Measurements from ENCODE around the gene AP2A2.

The AP2A2 gene

GRCh38 chr11:1030086-1030485 lies 104.4 kb downstream of the AP2A2 start:
- no peak for TF ChIP-seq CTCF (IDR thresholded peaks at IDR 0.05)
- Histone ChIP-seq H3K4me1 (ENCODE audit: control insufficient read depth in 1 of 2, insufficient read depth in 1 of 2, low read depth in 1 of 2, low read length in 1 of 2) (no peaks in the 10 kb centered on the region), H3K27ac (no peak overlapping the region), H3K4me3 (ENCODE audit: low read depth in 1 of 2, low read length in 1 of 2) (no peak overlapping the region), H3K9me3 (no peaks in the 10 kb centered on the region), H3K27me3 (no peaks in the 10 kb centered on the region), H3K36me3 (no peaks in the 10 kb centered on the region)

GRCh38 chr11:1030556-1030955 lies 104.9 kb downstream of the AP2A2 start:
- TF ChIP-seq CTCF (IDR thresholded peaks at IDR 0.05) = no peak
- no peaks in the 10 kb centered on the region for H3K4me1 ChIP-seq (ENCODE audit: control insufficient read depth in 1 of 2, insufficient read depth in 1 of 2, low read depth in 1 of 2, low read length in 1 of 2)
- no peaks in the 10 kb centered on the region for H3K9me3 ChIP-seq
- H3K27ac ChIP-seq = no peak overlapping the region
- H3K36me3 ChIP-seq = no peaks in the 10 kb centered on the region
- no peaks in the 10 kb centered on the region for H3K27me3 ChIP-seq
- H3K4me3 ChIP-seq (ENCODE audit: low read depth in 1 of 2, low read length in 1 of 2) = no peak overlapping the region

- Histone ChIP-seq H3K27ac (no peak overlapping the region), H3K27me3 (no peaks in the 10 kb centered on the region), H3K9me3 (no peaks in the 10 kb centered on the region), H3K4me3 (ENCODE audit: low read depth in 1 of 2, low read length in 1 of 2) (no peak overlapping the region), H3K36me3 (no peaks in the 10 kb centered on the region), H3K4me1 (ENCODE audit: control insufficient read depth in 1 of 2, insufficient read depth in 1 of 2, low read depth in 1 of 2, low read length in 1 of 2) (no peaks in the 10 kb centered on the region)
- no peak for TF ChIP-seq CTCF (IDR thresholded peaks at IDR 0.05)
Measured at GRCh38 chr11:1031121-1031899, 105.6 kb downstream of the AP2A2 start.

- no peaks in the 10 kb centered on the region for H3K36me3 ChIP-seq
Measured at GRCh38 chr11:1032310-1032891, 106.7 kb downstream of the AP2A2 start.

GRCh38 chr11:1033016-1033798 lies 107.5 kb downstream of the AP2A2 start:
- H3K36me3 ChIP-seq = no peaks in the 10 kb centered on the region
- H3K4me3 ChIP-seq (ENCODE audit: low read depth in 1 of 2, low read length in 1 of 2) = no peak overlapping the region
- H3K27ac ChIP-seq = no peak overlapping the region
- no peak for TF ChIP-seq CTCF (IDR thresholded peaks at IDR 0.05)
- H3K4me1 ChIP-seq (ENCODE audit: control insufficient read depth in 1 of 2, insufficient read depth in 1 of 2, low read depth in 1 of 2, low read length in 1 of 2) = no peaks in the 10 kb centered on the region
- H3K9me3 ChIP-seq = no peaks in the 10 kb centered on the region
- no peaks in the 10 kb centered on the region for H3K27me3 ChIP-seq

More at GRCh38 chr11:1032310-1032891, 106.7 kb downstream of the AP2A2 start:
- Histone ChIP-seq H3K9me3 (no peaks in the 10 kb centered on the region), H3K27ac (no peak overlapping the region), H3K27me3 (no peaks in the 10 kb centered on the region), H3K4me3 (ENCODE audit: low read depth in 1 of 2, low read length in 1 of 2) (no peak overlapping the region), H3K4me1 (ENCODE audit: control insufficient read depth in 1 of 2, insufficient read depth in 1 of 2, low read depth in 1 of 2, low read length in 1 of 2) (no peaks in the 10 kb centered on the region)
- TF ChIP-seq CTCF (IDR thresholded peaks at IDR 0.05) = no peak

Measured in neutrophil (primary cell).